ENCODE results near the gene AGAP1. TPM values are rescaled to one million over a fixed set of nuclear protein-coding genes. Genes with fewer than 3 reads are reported as not detected.
A peak's percentile ranks its signal among the peaks of the same experiment; 100 is the strongest.

The AGAP1 gene
- polyA plus RNA-seq, 4 donors = 9.8 to 19.2 (median 15.5) TPM

DNA sequence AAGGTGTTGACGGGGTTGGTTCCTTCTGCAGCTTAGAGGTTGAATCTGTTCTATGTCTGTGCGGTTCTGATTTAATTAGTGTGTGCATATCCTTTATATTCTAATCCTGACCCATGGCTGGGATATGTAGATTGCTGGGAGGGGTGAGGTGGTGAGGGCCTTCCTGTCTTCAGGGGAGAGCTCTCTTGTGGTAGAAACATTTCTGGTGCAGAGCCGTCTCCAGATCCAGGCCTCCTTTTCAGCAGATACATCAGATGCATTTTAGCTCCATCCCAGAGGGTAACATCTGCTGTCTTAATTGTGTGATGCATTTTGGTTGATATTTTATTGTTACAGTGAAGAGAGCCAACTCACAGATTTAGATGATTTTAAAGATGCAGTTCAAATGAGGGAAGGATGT lies 227.8 kb downstream of the AGAP1 start:
- Histone ChIP-seq H3K27ac (ENCODE audit: low read depth in 1 of 3, low read length in 2 of 3) (no peak overlapping the region), H3K9me3 (ENCODE audit: control insufficient read depth in 2 of 2, insufficient read depth in 1 of 2, low read depth in 1 of 2, low read length in 1 of 2) (no peaks in the 10 kb centered on the region), H3K27me3 (ENCODE audit: control insufficient read depth in 3 of 3, insufficient read depth in 3 of 3, low read length in 3 of 3) (no peaks in the 10 kb centered on the region), H3K4me1 (ENCODE audit: control insufficient read depth in 3 of 3, insufficient read depth in 2 of 3, low read depth in 1 of 3, low read length in 2 of 3) (no peaks in the 10 kb centered on the region), H3K4me3 (ENCODE audit: low read depth in 1 of 3, low read length in 3 of 3) (no peak overlapping the region), H3K36me3 (ENCODE audit: control insufficient read depth in 3 of 3, insufficient read depth in 2 of 3, low read depth in 1 of 3, low read length in 3 of 3) (peaks cover 0 to 32% (median 0%) of the 10 kb centered on the region in 3 donors)
- no peak for FAIRE-seq
- DNase-seq = no peak
- 88 to 92% (median 92%) methylated on average over 3 of the region's 3 CpGs for WGBS, 3 donors

DNA sequence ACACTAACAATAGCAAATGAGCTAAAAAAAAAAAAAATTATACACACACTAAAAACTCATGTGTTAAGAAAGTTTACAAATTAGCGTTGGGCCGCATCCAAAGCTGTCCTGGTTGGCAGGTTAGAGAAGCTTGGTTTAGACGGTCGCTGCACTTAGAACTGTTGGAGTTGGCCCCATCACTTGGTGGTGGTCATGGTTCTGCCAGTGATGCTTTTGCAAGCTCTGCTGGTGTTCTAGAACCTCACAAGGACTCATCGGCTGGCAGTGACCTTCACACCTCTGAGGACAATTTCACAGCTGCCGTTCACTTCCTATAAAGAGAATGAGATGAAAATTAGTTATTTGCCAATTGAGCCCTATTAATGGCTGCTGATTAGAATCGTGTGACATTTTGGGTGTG lies 229.0 kb downstream of the AGAP1 start:
- no peak overlapping the region for H3K4me3 ChIP-seq (ENCODE audit: low read depth in 1 of 3, low read length in 3 of 3)
- 88 to 92% (median 92%) methylated on average over 7 of the region's 7 CpGs for WGBS, 3 donors
- H3K27ac ChIP-seq (ENCODE audit: low read depth in 1 of 3, low read length in 2 of 3) = no peak overlapping the region
- peaks cover 0 to 40% (median 0%) of the 10 kb centered on the region in 3 donors for H3K36me3 ChIP-seq (ENCODE audit: control insufficient read depth in 3 of 3, insufficient read depth in 2 of 3, low read depth in 1 of 3, low read length in 3 of 3)
- no peak for FAIRE-seq
- no peaks in the 10 kb centered on the region for H3K9me3 ChIP-seq (ENCODE audit: control insufficient read depth in 2 of 2, insufficient read depth in 1 of 2, low read depth in 1 of 2, low read length in 1 of 2)
- H3K27me3 ChIP-seq (ENCODE audit: control insufficient read depth in 3 of 3, insufficient read depth in 3 of 3, low read length in 3 of 3) = no peaks in the 10 kb centered on the region
- no peaks in the 10 kb centered on the region for H3K4me1 ChIP-seq (ENCODE audit: control insufficient read depth in 3 of 3, insufficient read depth in 2 of 3, low read depth in 1 of 3, low read length in 2 of 3)
- no peak for DNase-seq

DNA sequence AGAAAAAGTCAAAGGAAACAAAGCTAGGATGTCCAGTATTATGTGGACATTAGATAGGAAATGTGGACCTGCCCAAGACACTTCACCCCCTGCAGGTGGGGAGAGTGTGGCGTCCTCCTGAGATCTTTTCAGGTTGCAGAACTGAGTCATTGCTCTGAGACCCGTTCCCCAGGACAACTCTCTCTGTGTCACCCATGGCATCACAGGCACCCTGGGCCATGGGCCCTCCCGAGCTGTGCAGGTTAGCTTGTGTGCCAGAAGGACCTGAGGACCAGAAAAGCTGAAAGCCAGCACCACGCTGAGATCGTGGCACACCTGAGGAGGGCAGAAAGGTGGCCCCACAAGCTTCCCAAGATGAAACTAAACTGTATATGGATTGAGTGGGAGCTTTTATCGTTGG lies 229.5 kb downstream of the AGAP1 start:
- H3K4me1 ChIP-seq (ENCODE audit: control insufficient read depth in 3 of 3, insufficient read depth in 2 of 3, low read depth in 1 of 3, low read length in 2 of 3) = no peaks in the 10 kb centered on the region
- no peaks in the 10 kb centered on the region for H3K9me3 ChIP-seq (ENCODE audit: control insufficient read depth in 2 of 2, insufficient read depth in 1 of 2, low read depth in 1 of 2, low read length in 1 of 2)
- H3K36me3 ChIP-seq (ENCODE audit: control insufficient read depth in 3 of 3, insufficient read depth in 2 of 3, low read depth in 1 of 3, low read length in 3 of 3) = peaks cover 0 to 43% (median 0%) of the 10 kb centered on the region in 3 donors
- DNase-seq (no peak), FAIRE-seq (no peak)
- no peaks in the 10 kb centered on the region for H3K27me3 ChIP-seq (ENCODE audit: control insufficient read depth in 3 of 3, insufficient read depth in 3 of 3, low read length in 3 of 3)
- no peak overlapping the region for H3K4me3 ChIP-seq (ENCODE audit: low read depth in 1 of 3, low read length in 3 of 3)
- WGBS, 3 donors = 86 to 89% (median 86%) methylated on average over 6 of the region's 6 CpGs
- H3K27ac ChIP-seq (ENCODE audit: low read depth in 1 of 3, low read length in 2 of 3) = no peak overlapping the region

DNA sequence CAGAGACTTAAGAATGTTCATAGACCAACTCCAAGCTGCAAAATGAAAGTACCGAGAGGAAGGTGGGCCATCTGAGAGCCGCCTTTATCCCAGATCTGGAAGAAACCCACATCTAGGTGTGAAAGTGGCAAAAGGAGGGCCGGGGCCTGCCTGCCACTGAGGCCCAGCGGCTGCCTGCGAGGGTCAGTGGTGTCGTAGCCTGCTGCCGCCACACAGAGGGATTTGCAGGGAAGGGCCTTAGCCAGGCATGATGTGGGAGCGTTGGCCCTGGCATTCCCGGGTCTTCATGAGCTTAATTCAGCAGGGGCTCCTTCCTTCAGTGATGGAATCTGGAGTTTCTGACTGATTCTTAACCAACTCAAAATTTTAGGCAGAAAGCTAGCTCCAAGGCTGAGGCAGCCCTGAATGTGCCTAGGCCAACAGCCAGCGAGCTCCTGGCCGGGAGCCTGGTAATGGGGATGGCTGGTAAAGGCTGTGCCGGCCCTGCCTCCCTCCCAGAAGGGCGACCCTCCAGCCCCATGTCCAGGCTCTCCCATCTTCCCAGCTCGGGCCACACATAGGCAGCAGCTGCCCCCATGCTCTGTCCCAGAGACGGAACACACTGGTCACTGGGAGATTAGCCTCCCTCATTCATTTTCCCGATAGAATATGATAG lies 230.1 kb downstream of the AGAP1 start:
- no peaks in the 10 kb centered on the region for H3K27me3 ChIP-seq (ENCODE audit: control insufficient read depth in 3 of 3, insufficient read depth in 3 of 3, low read length in 3 of 3)
- peaks cover 0 to 46% (median 0%) of the 10 kb centered on the region in 3 donors for H3K36me3 ChIP-seq (ENCODE audit: control insufficient read depth in 3 of 3, insufficient read depth in 2 of 3, low read depth in 1 of 3, low read length in 3 of 3)
- no peaks in the 10 kb centered on the region for H3K4me1 ChIP-seq (ENCODE audit: control insufficient read depth in 3 of 3, insufficient read depth in 2 of 3, low read depth in 1 of 3, low read length in 2 of 3)
- FAIRE-seq = no peak
- no peak overlapping the region for H3K4me3 ChIP-seq (ENCODE audit: low read depth in 1 of 3, low read length in 3 of 3)
- no peak for DNase-seq
- H3K27ac ChIP-seq (ENCODE audit: low read depth in 1 of 3, low read length in 2 of 3) = peak overlapping the region in 1 of 3 donors; percentile 61
- H3K9me3 ChIP-seq (ENCODE audit: control insufficient read depth in 2 of 2, insufficient read depth in 1 of 2, low read depth in 1 of 2, low read length in 1 of 2) = no peaks in the 10 kb centered on the region
- 89 to 90% (median 89%) methylated on average over 16 of the region's 16 CpGs for WGBS, 3 donors

DNA sequence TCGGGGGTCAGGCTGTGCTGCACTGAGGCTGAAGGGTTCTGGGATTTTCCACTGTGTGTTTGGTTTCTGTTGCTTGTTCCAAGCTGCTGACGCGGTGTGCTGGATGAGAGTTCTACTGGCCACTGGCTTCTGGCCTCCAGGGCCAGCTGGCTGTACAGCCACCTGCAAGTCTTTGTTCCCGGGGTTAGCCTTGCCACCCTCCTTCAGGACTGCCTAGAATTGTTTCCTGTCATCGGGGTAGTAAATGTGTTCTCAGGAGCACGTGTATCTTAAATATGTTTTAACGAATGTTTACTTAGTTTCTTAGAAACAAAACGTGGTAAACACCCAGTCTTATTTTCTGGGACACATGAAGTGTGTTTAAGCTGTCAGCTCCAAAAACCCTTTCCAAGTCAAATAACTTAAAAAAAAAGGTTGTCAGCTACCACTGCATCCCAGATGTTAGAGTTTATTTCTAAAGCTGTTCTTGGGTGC lies 231.2 kb downstream of the AGAP1 start:
- Histone ChIP-seq H3K27me3 (ENCODE audit: control insufficient read depth in 3 of 3, insufficient read depth in 3 of 3, low read length in 3 of 3) (no peaks in the 10 kb centered on the region), H3K4me3 (ENCODE audit: low read depth in 1 of 3, low read length in 3 of 3) (no peak overlapping the region), H3K4me1 (ENCODE audit: control insufficient read depth in 3 of 3, insufficient read depth in 2 of 3, low read depth in 1 of 3, low read length in 2 of 3) (no peaks in the 10 kb centered on the region), H3K36me3 (ENCODE audit: control insufficient read depth in 3 of 3, insufficient read depth in 2 of 3, low read depth in 1 of 3, low read length in 3 of 3) (peaks cover 0 to 45% (median 0%) of the 10 kb centered on the region in 3 donors), H3K9me3 (ENCODE audit: control insufficient read depth in 2 of 2, insufficient read depth in 1 of 2, low read depth in 1 of 2, low read length in 1 of 2) (no peaks in the 10 kb centered on the region), H3K27ac (ENCODE audit: low read depth in 1 of 3, low read length in 2 of 3) (peak overlapping the region in 1 of 3 donors; percentile 69)
- FAIRE-seq (no peak), DNase-seq (no peak)
- 59 to 80% (median 73%) methylated on average over 8 of the region's 8 CpGs for WGBS, 3 donors

DNA sequence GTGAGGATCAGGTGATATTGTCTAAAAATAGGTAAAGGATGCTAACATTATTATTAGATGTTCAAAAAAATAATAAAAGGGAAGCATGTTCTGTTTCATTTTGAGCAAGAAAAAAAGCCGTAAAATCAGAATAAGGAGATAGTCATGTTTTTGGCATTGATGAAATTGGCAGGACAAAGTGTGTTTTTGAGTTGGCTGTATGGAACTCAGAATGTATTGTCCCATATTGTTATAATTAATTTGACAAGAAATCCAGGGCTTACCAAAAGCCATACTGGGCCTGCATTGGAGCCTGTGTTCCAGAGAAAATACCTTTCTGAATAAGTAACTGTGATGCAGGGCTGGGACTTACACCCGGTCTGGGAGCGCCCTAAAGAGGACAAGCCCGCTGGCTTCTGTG lies 232.0 kb downstream of the AGAP1 start:
- Histone ChIP-seq H3K36me3 (ENCODE audit: control insufficient read depth in 3 of 3, insufficient read depth in 2 of 3, low read depth in 1 of 3, low read length in 3 of 3) (peaks cover 0 to 45% (median 0%) of the 10 kb centered on the region in 3 donors), H3K4me3 (ENCODE audit: low read depth in 1 of 3, low read length in 3 of 3) (no peak overlapping the region), H3K27ac (ENCODE audit: low read depth in 1 of 3, low read length in 2 of 3) (no peak overlapping the region), H3K9me3 (ENCODE audit: control insufficient read depth in 2 of 2, insufficient read depth in 1 of 2, low read depth in 1 of 2, low read length in 1 of 2) (no peaks in the 10 kb centered on the region), H3K4me1 (ENCODE audit: control insufficient read depth in 3 of 3, insufficient read depth in 2 of 3, low read depth in 1 of 3, low read length in 2 of 3) (no peaks in the 10 kb centered on the region), H3K27me3 (ENCODE audit: control insufficient read depth in 3 of 3, insufficient read depth in 3 of 3, low read length in 3 of 3) (no peaks in the 10 kb centered on the region)
- DNase-seq (no peak), FAIRE-seq (no peak)
- WGBS, 3 donors = 88 to 96% (median 92%) methylated on average over 4 of the region's 4 CpGs

DNA sequence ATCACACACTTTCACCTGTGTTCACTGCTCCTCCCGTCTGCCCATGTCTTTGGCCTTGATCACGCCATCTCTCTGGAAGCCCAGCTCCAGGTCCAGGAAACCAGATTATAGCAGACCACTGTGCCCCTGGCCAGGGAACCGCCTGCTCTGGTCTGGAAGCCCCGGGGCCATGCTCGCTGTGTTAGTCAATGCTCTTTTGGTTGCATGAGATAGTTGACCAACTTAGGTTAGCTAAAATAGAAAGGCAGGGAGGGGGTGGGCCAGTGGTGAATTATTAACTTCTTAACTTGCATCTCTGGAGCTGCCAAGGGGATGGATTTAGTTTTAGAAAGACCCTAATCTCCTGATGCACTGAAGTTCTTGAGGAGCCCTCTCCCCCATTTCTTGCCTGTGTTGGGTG lies 232.7 kb downstream of the AGAP1 start:
- no peak overlapping the region for H3K4me3 ChIP-seq (ENCODE audit: low read depth in 1 of 3, low read length in 3 of 3)
- DNase-seq = no peak
- H3K27ac ChIP-seq (ENCODE audit: low read depth in 1 of 3, low read length in 2 of 3) = no peak overlapping the region
- 87 to 94% (median 93%) methylated on average over 5 of the region's 5 CpGs for whole genome bisulfite sequencing, 3 donors
- FAIRE-seq = no peak
- no peaks in the 10 kb centered on the region for H3K4me1 ChIP-seq (ENCODE audit: control insufficient read depth in 3 of 3, insufficient read depth in 2 of 3, low read depth in 1 of 3, low read length in 2 of 3)
- H3K9me3 ChIP-seq (ENCODE audit: control insufficient read depth in 2 of 2, insufficient read depth in 1 of 2, low read depth in 1 of 2, low read length in 1 of 2) = no peaks in the 10 kb centered on the region
- no peaks in the 10 kb centered on the region for H3K27me3 ChIP-seq (ENCODE audit: control insufficient read depth in 3 of 3, insufficient read depth in 3 of 3, low read length in 3 of 3)
- peaks cover 0 to 45% (median 0%) of the 10 kb centered on the region in 3 donors for H3K36me3 ChIP-seq (ENCODE audit: control insufficient read depth in 3 of 3, insufficient read depth in 2 of 3, low read depth in 1 of 3, low read length in 3 of 3)

DNA sequence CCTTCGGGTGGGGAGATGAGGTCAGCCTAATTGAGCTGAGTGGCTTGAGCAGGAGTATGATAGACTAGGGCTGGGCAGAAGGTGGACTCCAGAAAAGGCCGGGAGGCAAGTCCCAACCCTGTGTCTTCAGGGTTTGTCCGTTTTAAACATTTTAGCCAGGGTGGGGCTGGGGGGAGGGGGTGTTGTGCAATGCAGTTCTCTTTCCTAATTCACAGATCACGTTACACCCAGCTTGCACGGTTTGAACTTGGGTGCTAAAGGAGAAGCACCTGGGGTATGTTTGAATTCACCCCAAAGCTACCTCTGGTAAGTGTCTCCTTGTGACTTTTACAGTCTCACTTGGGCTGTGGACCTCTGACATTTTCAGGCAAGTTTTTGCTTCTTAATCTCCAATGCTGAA lies 233.3 kb downstream of the AGAP1 start:
- no peaks in the 10 kb centered on the region for H3K27me3 ChIP-seq (ENCODE audit: control insufficient read depth in 3 of 3, insufficient read depth in 3 of 3, low read length in 3 of 3)
- H3K4me3 ChIP-seq (ENCODE audit: low read depth in 1 of 3, low read length in 3 of 3) = no peak overlapping the region
- 72 to 86% (median 83%) methylated on average over 5 of the region's 5 CpGs for WGBS, 3 donors
- H3K4me1 ChIP-seq (ENCODE audit: control insufficient read depth in 3 of 3, insufficient read depth in 2 of 3, low read depth in 1 of 3, low read length in 2 of 3) = no peaks in the 10 kb centered on the region
- H3K9me3 ChIP-seq (ENCODE audit: control insufficient read depth in 2 of 2, insufficient read depth in 1 of 2, low read depth in 1 of 2, low read length in 1 of 2) = no peaks in the 10 kb centered on the region
- FAIRE-seq (no peak), DNase-seq (no peak)
- no peak overlapping the region for H3K27ac ChIP-seq (ENCODE audit: low read depth in 1 of 3, low read length in 2 of 3)
- peaks cover 0 to 43% (median 0%) of the 10 kb centered on the region in 3 donors for H3K36me3 ChIP-seq (ENCODE audit: control insufficient read depth in 3 of 3, insufficient read depth in 2 of 3, low read depth in 1 of 3, low read length in 3 of 3)
